NT2/D1 (cell line): ENCODE results near the gene ADD2.

Experiments
- YY1 ChIP-seq: IDR thresholded peaks from 2 replicates; pipeline ENCODE4 v1.6.1; 2011; ENCODE audit not compliant: insufficient read length, insufficient read depth
- ZNF274 ChIP-seq: IDR thresholded peaks from 2 replicates; pipeline ENCODE4 v1.6.1; 2011; ENCODE audit warnings: mild to moderate bottlenecking, low read depth, low read length

- TF ChIP-seq YY1, result no peak
- no peak for TF ChIP-seq ZNF274
These were observed 44.6 kb downstream of the ADD2 start for GRCh38 chr2:70723286-70723885.
